H1 (cell line): ENCODE results near the gene MATN1. TPM values are rescaled to one million over a fixed set of nuclear protein-coding genes. Genes with fewer than 3 reads are reported as not detected.
A peak's percentile ranks its signal among the peaks of the same experiment; 100 is the strongest.

Experiments
- CTCF ChIA-PET: fragments of 300-600 bp; sonication (Branson Sonifier 250); formaldehyde crosslinking; loops from one replicate; lab custom pipeline; 2021; ENCODE audit not compliant: partially characterized antibody; lab: Charles Lee
- POLR2A ChIA-PET: fragments of 300-600 bp; sonication (Branson Sonifier 250); formaldehyde crosslinking; loops from one replicate; lab custom pipeline; 2021; ENCODE audit warnings: inconsistent platforms; ENCODE audit not compliant: partially characterized antibody; lab: Charles Lee
- DNase-seq, 2 experiments: peaks; one replicate each; pipeline versions ENCODE4 v3.0.0 to v3.0.0-alpha.2; 2010 to 2022; ENCODE audit warnings: low spot score in 2 of 2, low read depth in 1 of 2, mixed read lengths in 1 of 2
- FAIRE-seq: peaks from 2 replicates; lab custom pipeline; 2011; peaks lifted over from hg19 to GRCh38; lab: Jason Lieb, UNC
- H2AFZ ChIP-seq: 2 replicates; pipeline ENCODE4 v1.8.1; 2012; ENCODE audit warnings: low read length, inconsistent platforms
- H2AK5ac ChIP-seq: 2 replicates; pipeline ENCODE4 v1.6.1; 2013; ENCODE audit warnings: low read depth, low read length
- H2BK120ac ChIP-seq: replicated peaks from 2 replicates; pipeline ENCODE3; 2013; ENCODE audit warnings: low read depth, low read length, inconsistent platforms
- H2BK12ac ChIP-seq: 2 replicates; pipeline ENCODE4 v1.6.1; 2013; ENCODE audit warnings: low read depth, low read length
- H2BK15ac ChIP-seq: 2 replicates; pipeline ENCODE4 v1.6.1; 2013; ENCODE audit warnings: low read length
- H2BK20ac ChIP-seq: 2 replicates; pipeline ENCODE4 v1.6.1; 2013; ENCODE audit warnings: low read length
- H2BK5ac ChIP-seq: 2 replicates; pipeline ENCODE4 v1.6.1; 2013; ENCODE audit warnings: low read depth, low read length
- H3K14ac ChIP-seq: 2 replicates; pipeline ENCODE4 v1.6.1; 2013; ENCODE audit warnings: inconsistent platforms; ENCODE audit not compliant: insufficient read length
- H3K18ac ChIP-seq: 2 replicates; pipeline ENCODE4 v1.6.1; 2013; ENCODE audit warnings: low read length; ENCODE audit errors: extremely low read depth
- H3K23ac ChIP-seq: 2 replicates; pipeline ENCODE4 v1.6.1; 2013; ENCODE audit warnings: inconsistent platforms; ENCODE audit not compliant: insufficient read length
- H3K23me2 ChIP-seq: 2 replicates; pipeline ENCODE4 v1.6.1; 2013; ENCODE audit warnings: low read depth, low read length
- H3K27ac ChIP-seq: 2 replicates; pipeline ENCODE4 v1.6.1; 2011; ENCODE audit warnings: low read depth, low read length, inconsistent platforms
- H3K27me3 ChIP-seq, 4 experiments: replicated peaks in 1 of 4; 1 replicate in 1 of 4; 2 replicates in 3 of 4; pipeline versions ENCODE4 v1.6.1 to v1.8.1; 2011 to 2013; ENCODE audit warnings: low read length in 3 of 4, mild to moderate bottlenecking in 3 of 4, inconsistent platforms in 2 of 4, mixed read lengths in 2 of 4, moderate library complexity in 1 of 4; ENCODE audit not compliant: control insufficient read depth in 3 of 4, insufficient read depth in 3 of 4; ENCODE audit errors: extremely low read depth in 1 of 4
- H3K36me3 ChIP-seq, 4 experiments: 2 replicates each; pipeline versions ENCODE4 v1.6.1 to v1.8.1; 2011 to 2013; ENCODE audit warnings: mild to moderate bottlenecking in 4 of 4, low read length in 3 of 4, moderate library complexity in 2 of 4, control low read depth in 1 of 4, inconsistent platforms in 1 of 4; ENCODE audit not compliant: insufficient read depth in 4 of 4, control insufficient read depth in 2 of 4
- H3K4ac ChIP-seq: replicated peaks from 2 replicates; pipeline ENCODE3; 2013; ENCODE audit warnings: low read length, low read depth, mixed read lengths, inconsistent platforms; ENCODE audit not compliant: insufficient read length
- H3K4me1 ChIP-seq, 4 experiments: replicated peaks in 1 of 4; 1 replicate in 1 of 4; 2 replicates in 3 of 4; pipeline versions ENCODE4 v1.6.1 to v1.8.1; 2011 to 2013; ENCODE audit warnings: low read length in 3 of 4, inconsistent platforms in 2 of 4, mixed read lengths in 1 of 4; ENCODE audit not compliant: insufficient read depth in 4 of 4, control insufficient read depth in 3 of 4
- H3K4me2 ChIP-seq, 2 experiments: 2 replicates each; pipeline versions ENCODE4 v1.6.1 to v1.8.1; 2011 to 2013; ENCODE audit warnings: low read depth in 2 of 2, low read length in 2 of 2, control low read depth in 1 of 2, inconsistent platforms in 1 of 2, mild to moderate bottlenecking in 1 of 2; ENCODE audit not compliant: insufficient read depth in 1 of 2
- H3K4me3 ChIP-seq, 4 experiments: fragments of 200-600, 300-600 bp in 1 of 4; sonication (generic), shearing (Covaris generic), sonication (Bioruptor Twin) in 1 of 4; 2 replicates each; pipeline versions ENCODE4 v1.5.1 to v1.8.1; 2011 to 2016; ENCODE audit warnings: low read length in 4 of 4, low read depth in 3 of 4, control low read depth in 2 of 4, inconsistent platforms in 2 of 4, mild to moderate bottlenecking in 2 of 4, mixed read lengths in 1 of 4, moderate library complexity in 1 of 4; ENCODE audit not compliant: insufficient read depth in 2 of 4; ENCODE audit errors: extremely low read depth in 1 of 4
- H3K56ac ChIP-seq: replicated peaks from 2 replicates; pipeline ENCODE3; 2013; ENCODE audit warnings: low read depth, mild to moderate bottlenecking, mixed read lengths, low read length, inconsistent platforms; ENCODE audit not compliant: insufficient read length
- H3K79me1 ChIP-seq: 2 replicates; pipeline ENCODE4 v1.6.1; 2013; ENCODE audit warnings: low read depth, low read length, control low read depth
- H3K79me2 ChIP-seq, 2 experiments: 2 replicates each; pipeline versions ENCODE4 v1.6.1 to v1.8.1; 2012 to 2013; ENCODE audit warnings: low read length in 2 of 2, mild to moderate bottlenecking in 2 of 2, inconsistent platforms in 1 of 2; ENCODE audit not compliant: insufficient read depth in 2 of 2, control insufficient read depth in 1 of 2
- H3K9ac ChIP-seq, 4 experiments: replicated peaks in 1 of 4; 1 replicate in 1 of 4; 2 replicates in 3 of 4; pipeline versions ENCODE4 v1.6.1 to v1.8.1; 2011 to 2013; ENCODE audit warnings: low read depth in 3 of 4, low read length in 3 of 4, control low read depth in 2 of 4, mild to moderate bottlenecking in 2 of 4, moderate library complexity in 2 of 4, inconsistent platforms in 1 of 4; ENCODE audit errors: extremely low read depth in 1 of 4
- H3K9me3 ChIP-seq, 2 experiments: 2 replicates each; pipeline versions ENCODE4 v1.6.1 to v1.8.1; 2012 to 2013; ENCODE audit warnings: mild to moderate bottlenecking in 2 of 2, moderate library complexity in 2 of 2, control low read depth in 1 of 2, inconsistent platforms in 1 of 2, low read depth in 1 of 2, low read length in 1 of 2, mixed read lengths in 1 of 2; ENCODE audit not compliant: insufficient read depth in 2 of 2
- H4K20me1 ChIP-seq, 2 experiments: replicated peaks in 1 of 2; 2 replicates each; pipeline versions ENCODE3 to v1.8.1; 2011 to 2013; ENCODE audit warnings: inconsistent platforms in 2 of 2, low read length in 2 of 2, mild to moderate bottlenecking in 1 of 2; ENCODE audit not compliant: insufficient read depth in 2 of 2, control insufficient read depth in 1 of 2
- H4K5ac ChIP-seq: 2 replicates; pipeline ENCODE4 v1.6.1; 2013; ENCODE audit warnings: low read length, low read depth, mixed read lengths, inconsistent platforms; ENCODE audit not compliant: insufficient read length
- H4K8ac ChIP-seq: 2 replicates; pipeline ENCODE4 v1.8.0; 2013; ENCODE audit warnings: mild to moderate bottlenecking, moderate library complexity, low read length, inconsistent platforms; ENCODE audit not compliant: insufficient read depth; ENCODE audit errors: extremely low read depth
- H4K91ac ChIP-seq: replicated peaks from 2 replicates; pipeline ENCODE3; 2013; ENCODE audit warnings: low read length, mixed read lengths, inconsistent platforms; ENCODE audit not compliant: insufficient read length
- BCL11A ChIP-seq, 2 experiments: IDR thresholded peaks; one replicate each; pipeline ENCODE4 v1.6.1; 2011; ENCODE audit warnings: low read depth in 2 of 2, low read length in 2 of 2, mild to moderate bottlenecking in 2 of 2
- E2F6 ChIP-seq: IDR thresholded peaks from 2 replicates; pipeline ENCODE4 v1.6.1; 2012; ENCODE audit warnings: inconsistent platforms
- JUND ChIP-seq: IDR thresholded peaks from 2 replicates; pipeline ENCODE4 v1.6.1; 2011; ENCODE audit warnings: mild to moderate bottlenecking, improper control_type of control experiment, low read length
- YY1 ChIP-seq: IDR thresholded peaks from 2 replicates; pipeline ENCODE4 v1.6.1; 2011; ENCODE audit warnings: low read depth, mild to moderate bottlenecking, low read length
- WGBS, 2 experiments: shearing (Covaris generic) in 1 of 2; methylation state at CpG; one replicate each; pipeline versions ENCODE4 v1.1.6 to v1.1.7; 2013 to 2015; ENCODE audit warnings: low lambda C conversion rate in 2 of 2, mixed read lengths in 2 of 2, inconsistent platforms in 1 of 2, low coverage in 1 of 2, missing lambda C conversion rate in 1 of 2; ENCODE audit not compliant: insufficient replicate concordance in 2 of 2, insufficient coverage in 1 of 2, insufficient read length in 1 of 2; ENCODE audit errors: extremely low coverage in 1 of 2, missing lambda C conversion rate in 1 of 2; 5-methylcytosine and 5-hydroxymethylcytosine counted together
- polyA plus RNA-seq, 7 experiments: library from polyadenylated mRNA; depleted of rRNA in 3 of 7; stranded (reverse) in 5 of 7; unstranded in 2 of 7; fragments of >200 nt in 5 of 7; fragments of 200-250 nt in 2 of 7; gene quantifications; 1 replicate in 5 of 7; 2 replicates in 1 of 7; 4 replicates in 1 of 7; pipeline versions ENCODE4 v1.2.1 to v1.2.3, GENCODE V29; 2011 to 2013; ENCODE audit warnings: missing spikeins in 2 of 7, mixed read lengths in 2 of 7
- total RNA-seq: library from RNA; stranded (reverse); fragmentation: NEBNext Ultra II Directional; extraction: Animal tissue kit (Norgen Biotek cat#: 25700); gene quantifications from 2 replicates; pipeline ENCODE4 v1.2.1, GENCODE V29; 2021

Gene MATN1
- total and polyA plus RNA-seq, 2 of the 8 experiments (the other 6 are each of a cell fraction or from before 2014, with no cell fraction given) = 0.12 to 0.28 TPM

GRCh38 chr1:30729901-30730300 is 6.5 kb upstream of the MATN1 start:
- H2BK15ac ChIP-seq = no peak overlapping the region
- H3K23me2 ChIP-seq = peaks cover 4% of the 10 kb centered on the region; the same call in 1 of the 2 replicates
- H3K23ac ChIP-seq = no peak overlapping the region
- DNase-seq (no peak), FAIRE-seq (no peak)
- no peak overlapping the region for H3K4ac ChIP-seq
- H3K4me2 ChIP-seq = no peak overlapping the region
- ChIA-PET CTCF (interaction anchor here (0.9 to 55.1 kb wide), 7 partner anchors 10 to 189 kb away, joined by 3 to 1640 read pairs (median 4); partner anchors contain the start of gene LAPTM5), POLR2A (interaction anchor here (1.0 to 1.4 kb wide), 2 partner anchors 32 to 644 kb away, joined by 3 to 4 read pairs; no protein-coding TSS in a partner anchor)
- H3K27ac ChIP-seq = no peak overlapping the region
- H2BK20ac ChIP-seq = no peak overlapping the region
- H4K91ac ChIP-seq = no peak overlapping the region
- H3K14ac ChIP-seq = no peak overlapping the region
- no peak overlapping the region for H2AFZ ChIP-seq
- H2AK5ac ChIP-seq = no peak overlapping the region
- H3K79me2 ChIP-seq = no peaks in the 10 kb centered on the region
- H2BK5ac ChIP-seq = no peak overlapping the region
- H3K27me3 ChIP-seq = no peaks in the 10 kb centered on the region
- no peak overlapping the region for H4K8ac ChIP-seq
- no peak overlapping the region for H2BK120ac ChIP-seq
- H3K9ac ChIP-seq = no peak overlapping the region
- H3K4me3 ChIP-seq = no peak overlapping the region
- no peak overlapping the region for H4K5ac ChIP-seq
- peaks cover 0 to 7% (median 3%) of the 10 kb centered on the region in 4 experiments; a peak in 4 of 7 replicates for H3K4me1 ChIP-seq
- 71% methylated on average over 6 of the region's 6 CpGs; no CpG with 5 or more reads in 1 of the 2 experiments for WGBS, 2 experiments
- H3K79me1 ChIP-seq = no peaks in the 10 kb centered on the region
- H4K20me1 ChIP-seq = no peaks in the 10 kb centered on the region
- H2BK12ac ChIP-seq = no peak overlapping the region
- no peaks in the 10 kb centered on the region for H3K9me3 ChIP-seq
- no peaks in the 10 kb centered on the region for H3K36me3 ChIP-seq
- H3K56ac ChIP-seq = no peak overlapping the region
- H3K18ac ChIP-seq = no peak overlapping the region
- TF ChIP-seq YY1 (no peak), E2F6 (0 out of 2 replicates have a peak, but pooled peaks have one; percentile 7), JUND (no peak), BCL11A (IDR thresholded peaks at IDR 0.05; ENCODE audit: low read depth in 2 of 2, low read length in 2 of 2) (no peak)
